Measurements from ENCODE around the gene CTSZ.

DNA sequence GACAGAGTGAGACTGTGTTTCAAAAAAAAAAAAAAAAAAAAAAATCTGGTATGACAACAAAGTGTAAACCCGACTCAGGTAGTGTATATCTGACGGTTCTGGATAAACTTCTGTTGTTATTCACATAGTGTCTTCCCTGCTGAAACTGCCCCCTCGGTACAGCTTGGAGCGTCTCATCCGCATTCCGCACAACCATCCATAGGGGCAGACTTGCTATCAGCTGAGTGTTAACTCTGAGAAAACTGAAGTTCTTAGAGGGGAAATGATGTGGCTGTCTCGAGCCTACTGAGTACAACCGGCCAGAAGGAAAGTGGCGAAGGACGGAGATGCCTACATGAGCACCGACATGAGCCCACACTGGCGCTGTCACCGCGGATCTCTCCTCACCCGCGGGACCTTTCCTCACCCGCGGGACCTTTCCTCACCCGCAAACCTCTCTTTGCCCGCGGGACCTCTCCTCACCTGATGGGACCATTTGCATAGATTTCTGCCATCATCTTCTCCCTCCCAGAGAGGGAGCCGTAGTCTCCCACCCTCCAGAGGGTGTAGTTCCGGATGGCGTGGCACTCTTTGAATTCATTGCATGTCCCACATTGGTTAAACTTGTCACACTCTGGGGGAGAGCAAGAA lies 9.8 kb downstream of the CTSZ start:
- TF ChIP-seq CTCF (IDR thresholded peaks at IDR 0.05) (no peak), EZH2 (IDR thresholded peaks at IDR 0.05; ENCODE audit: borderline replicate concordance, insufficient read depth, low read depth, low read length, poor library complexity, severe bottlenecking) (no peak)
